GM19468 (cell line): ENCODE results near the gene TRIOBP.

Experiments
- ATAC-seq: cut with Tn5 transposase; IDR thresholded peaks from one replicate; pipeline ENCODE4 v1.9.1; 2021; ENCODE audit warnings: mild to moderate bottlenecking, moderate library complexity, moderate number of reproducible peaks; ENCODE audit not compliant: unreplicated experiment; ENCODE audit errors: extremely low read depth

The TRIOBP gene

DNA sequence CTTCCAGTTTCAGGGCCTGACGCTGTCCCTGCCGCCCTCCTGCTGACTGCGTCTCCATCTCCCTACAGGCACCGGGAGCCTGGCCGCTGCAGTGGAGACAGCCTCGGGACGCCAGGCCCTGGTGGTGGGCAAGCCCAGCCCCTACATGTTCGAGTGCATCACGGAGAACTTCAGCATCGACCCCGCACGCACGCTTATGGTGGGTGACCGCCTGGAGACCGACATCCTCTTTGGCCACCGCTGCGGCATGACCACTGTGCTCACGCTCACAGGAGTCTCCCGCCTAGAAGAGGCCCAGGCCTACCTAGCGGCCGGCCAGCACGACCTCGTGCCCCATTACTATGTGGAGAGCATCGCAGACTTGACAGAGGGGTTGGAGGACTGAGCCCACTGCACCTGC is 31.4 kb upstream of the TRIOBP start:
- no peak for ATAC-seq

DNA sequence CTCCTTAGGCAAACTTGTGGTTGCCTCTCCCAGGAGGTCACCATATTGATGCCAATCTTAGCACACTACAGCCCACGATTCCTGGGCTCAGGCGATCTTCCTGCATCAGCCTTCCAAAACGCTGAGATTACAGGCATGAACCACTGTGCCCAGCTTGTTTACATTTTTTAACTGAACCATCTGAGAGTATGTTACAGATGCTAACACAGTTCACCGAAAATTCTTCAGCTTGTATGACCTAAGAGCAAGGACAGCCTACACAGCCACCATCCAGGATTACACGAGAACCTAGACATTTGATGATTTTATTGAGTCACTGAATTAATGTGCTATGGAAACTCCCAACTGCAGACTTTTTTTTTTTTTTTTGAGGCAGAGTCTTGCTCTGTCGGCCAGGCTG is 27.3 kb upstream of the TRIOBP start:
- no peak for ATAC-seq

DNA sequence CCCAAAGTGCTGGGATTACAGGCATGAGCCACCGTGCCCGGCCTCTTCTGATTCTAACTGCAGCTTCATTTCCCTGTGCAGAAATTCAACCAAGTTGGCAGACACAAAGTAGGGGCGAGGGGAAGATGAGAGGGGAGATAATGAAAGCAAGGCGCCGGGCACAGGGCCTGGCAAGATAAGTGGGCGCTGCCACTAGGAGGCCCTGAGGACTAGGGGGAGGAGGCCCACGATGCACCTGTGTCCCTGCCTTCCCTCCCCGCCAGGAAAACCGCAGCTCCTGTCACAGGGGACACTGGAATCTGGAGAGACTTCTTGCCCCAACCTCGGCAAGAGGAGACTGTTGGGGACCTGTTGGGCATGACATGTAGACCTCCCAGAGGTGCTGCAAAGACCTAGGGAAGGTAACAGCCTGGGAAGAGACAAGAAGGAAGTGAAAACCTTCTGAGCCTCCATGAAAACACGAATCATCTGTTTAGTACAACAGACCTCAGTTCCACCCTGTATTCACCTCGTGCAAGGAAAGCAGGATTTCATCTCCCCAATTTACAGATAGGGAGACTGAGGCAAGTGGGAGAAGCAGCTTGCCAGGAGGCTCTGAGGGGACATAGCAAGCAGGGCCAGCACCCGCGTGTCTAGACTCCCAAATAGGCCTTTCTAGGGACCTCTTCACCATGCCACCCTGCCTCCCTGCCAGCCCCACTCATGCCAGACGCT is 24.5 kb upstream of the TRIOBP start:
- no peak for ATAC-seq

DNA sequence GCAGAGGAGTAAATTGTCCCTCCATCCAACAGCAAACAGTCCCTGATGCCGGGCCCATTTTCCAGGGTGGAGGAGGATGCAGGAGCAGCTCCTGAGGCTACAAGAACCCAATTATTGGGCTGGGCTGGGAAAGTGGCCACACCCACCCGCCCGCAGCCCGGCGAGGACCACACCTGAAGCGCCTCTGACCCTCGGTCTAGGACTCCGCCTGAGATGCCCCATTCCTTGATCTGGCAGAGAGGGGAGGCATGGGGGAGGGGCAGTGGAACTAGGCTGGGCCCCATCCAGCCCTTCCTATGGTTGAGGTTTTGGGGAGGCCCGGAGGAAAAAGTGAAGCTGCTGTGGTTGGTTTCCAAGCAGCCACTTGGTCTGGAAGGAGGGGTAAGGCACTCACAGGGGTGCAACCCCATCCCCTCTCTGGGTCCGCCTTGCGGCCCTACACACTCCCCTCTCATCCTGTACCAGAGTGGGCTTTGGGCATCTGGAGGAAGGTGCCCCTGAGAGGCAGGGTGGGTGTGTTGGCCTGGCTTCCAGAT is 23.9 kb upstream of the TRIOBP start:
- no peak for ATAC-seq

DNA sequence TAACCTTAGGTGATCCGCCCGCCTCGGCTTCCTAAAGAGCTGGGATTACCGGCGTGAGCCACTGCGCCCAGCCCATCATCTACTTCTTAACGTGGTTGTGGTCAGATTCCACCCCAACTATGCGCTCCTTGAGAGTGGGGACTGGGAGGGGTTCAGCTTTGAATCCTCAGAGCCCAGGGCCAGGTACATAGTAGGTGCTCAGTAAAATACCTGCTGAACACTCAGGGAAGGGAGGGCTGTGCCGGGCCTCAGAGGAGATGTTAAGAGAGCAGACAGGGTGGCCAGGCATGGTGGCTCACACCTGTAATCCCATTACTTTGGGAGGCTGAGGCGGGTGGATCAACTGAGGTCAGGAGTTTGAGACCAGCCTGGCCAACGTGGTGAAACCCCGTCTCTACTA is 22.6 kb upstream of the TRIOBP start:
- no peak for ATAC-seq

DNA sequence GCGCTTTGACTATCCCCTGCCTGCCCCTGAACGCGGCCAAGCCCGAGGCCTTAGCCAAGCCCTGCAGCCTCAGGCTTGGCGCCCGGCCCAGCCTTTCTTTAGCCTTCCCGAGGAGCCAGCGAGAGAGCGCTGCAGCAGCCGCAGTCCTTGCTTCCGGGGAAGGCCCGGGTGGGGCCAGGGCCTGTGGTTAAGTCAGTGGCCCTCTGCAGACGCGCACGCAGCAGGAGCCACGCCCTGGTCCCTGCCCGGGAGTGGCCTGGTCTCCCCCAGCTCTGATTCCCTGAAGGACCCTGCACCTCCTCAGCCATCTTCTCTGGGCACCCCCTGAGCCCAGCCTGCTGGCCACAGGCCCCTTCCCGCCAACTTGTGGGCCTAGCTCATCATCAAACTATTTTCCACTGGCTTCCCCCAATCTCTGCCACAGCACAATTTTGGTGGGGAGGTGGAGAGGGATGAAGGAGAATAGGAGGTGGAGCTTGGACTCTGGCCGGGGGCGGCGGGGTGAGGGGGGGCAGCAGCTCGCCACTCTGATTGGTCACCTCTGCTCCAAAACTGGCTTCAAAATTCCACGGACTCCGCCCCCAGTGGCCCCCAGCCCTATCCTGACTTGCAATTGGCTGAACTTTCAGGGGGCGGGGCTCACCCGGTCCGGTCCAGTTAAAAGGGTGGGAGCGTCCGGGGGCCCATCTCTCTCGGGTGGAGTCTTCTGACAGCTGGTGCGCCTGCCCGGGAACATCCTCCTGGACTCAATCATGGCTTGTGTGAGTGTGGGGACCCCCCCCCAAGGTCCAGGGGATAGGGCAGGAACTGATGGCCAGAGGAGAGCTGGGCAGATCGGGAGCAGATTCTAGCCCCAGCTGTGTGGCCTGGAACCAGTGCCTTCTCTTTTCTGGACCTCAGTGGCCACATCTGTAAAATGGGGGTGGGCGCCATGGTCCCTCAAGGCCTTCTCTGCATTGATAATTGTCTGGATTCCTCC is 21.6 kb upstream of the TRIOBP start, which contains the start of gene LGALS1:
Gene LGALS1, plus strand, starts transcription at position 686 of the 979 bp plus-strand sequence. Its CDS starts 67 bp downstream, at position 753.
- no peak for ATAC-seq

DNA sequence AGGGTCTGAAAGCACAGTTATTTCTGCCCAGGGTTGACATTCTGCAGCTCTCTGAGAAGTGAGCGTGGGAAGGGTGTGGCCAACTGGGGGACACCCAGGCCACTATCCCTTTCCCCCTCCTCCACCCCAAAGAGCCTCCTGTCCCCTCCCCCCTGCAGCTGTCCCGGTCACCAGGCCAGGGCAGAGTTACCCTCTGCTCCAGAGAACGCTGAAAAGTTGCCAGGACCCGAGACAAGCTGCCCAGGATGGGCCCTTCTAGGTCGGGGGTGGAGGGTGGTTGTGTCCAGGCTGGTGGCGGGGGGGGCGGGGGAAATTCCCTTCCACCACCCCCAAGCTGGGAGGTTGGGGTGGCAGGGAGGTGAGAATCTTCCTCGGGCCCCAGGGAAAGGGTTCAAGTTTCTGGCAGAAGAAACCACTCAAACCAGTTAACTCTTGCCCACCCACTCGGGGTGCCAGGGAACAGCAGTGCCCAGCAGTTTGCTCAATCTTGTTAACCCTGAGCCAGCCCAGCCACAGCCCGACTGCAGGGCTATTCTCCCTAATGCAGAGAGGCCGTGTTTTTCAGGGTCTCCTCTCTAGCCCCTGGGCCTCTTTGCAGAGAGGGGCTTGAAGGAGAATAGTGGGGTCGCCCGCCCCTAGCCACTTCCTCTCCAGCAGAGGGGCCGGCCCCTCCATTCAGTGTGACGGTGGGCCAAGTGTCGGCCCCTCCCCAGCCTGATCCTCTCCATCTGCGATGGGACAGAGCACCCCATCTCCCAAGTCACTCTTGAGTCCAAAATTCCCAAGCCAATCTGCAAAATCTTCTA is 20.7 kb upstream of the TRIOBP start:
- no peak for ATAC-seq

DNA sequence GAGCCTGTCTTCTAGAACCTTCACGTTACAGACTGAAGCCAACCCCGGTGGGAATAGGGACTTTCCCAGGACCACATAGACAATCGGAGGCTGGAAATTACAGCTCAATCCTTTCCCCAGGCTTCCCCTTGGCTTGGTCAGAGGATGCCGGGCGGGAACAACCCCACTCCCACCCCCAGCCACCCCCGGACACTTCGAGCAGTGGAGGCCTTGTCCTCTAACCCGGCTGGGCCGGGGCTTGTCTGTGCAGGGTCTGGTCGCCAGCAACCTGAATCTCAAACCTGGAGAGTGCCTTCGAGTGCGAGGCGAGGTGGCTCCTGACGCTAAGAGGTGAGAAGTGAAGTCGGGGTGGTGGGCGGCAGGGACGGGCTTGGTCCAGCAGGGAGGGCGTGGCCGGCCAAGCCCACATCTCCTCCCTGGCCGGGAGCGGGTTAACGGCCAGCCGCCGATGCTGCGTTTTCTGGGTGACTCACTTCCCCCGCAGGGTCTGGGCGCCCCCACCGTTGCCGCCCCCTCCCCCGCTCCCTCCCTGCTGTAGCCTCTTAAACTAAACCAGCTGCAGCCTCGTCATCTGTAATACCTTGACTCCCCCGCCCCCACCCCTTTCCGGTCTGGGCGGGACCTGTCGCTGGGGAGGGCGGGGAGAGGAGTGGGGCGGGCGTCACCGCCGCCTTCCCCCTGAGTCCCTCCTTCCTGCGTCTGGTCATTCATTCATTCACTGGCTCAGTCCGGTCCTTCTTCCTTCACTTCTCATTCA is 19.9 kb upstream of the TRIOBP start:
- no peak for ATAC-seq

DNA sequence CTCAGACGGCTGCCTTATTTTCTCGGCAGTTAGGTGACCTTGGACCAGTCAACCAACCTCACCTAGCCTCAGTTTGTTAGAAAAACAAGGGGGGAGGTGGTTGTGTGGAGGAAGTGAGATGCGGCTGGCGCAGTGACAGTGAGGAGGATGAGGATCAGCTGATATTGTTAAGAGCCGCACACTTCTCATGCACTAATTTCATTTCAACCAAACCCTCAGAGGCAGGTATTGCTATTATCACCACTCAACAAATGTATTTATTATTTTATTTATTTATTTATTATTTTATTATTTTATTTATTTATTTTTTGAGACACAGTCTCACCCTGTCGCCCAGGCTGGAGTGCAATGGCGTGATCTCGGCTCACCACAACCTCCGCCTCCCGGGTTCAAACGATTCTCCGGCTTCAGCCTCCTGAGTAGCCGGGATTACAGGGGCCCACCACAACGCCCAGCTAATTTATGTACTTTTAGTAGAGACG is 19.3 kb upstream of the TRIOBP start:
- no peak for ATAC-seq

DNA sequence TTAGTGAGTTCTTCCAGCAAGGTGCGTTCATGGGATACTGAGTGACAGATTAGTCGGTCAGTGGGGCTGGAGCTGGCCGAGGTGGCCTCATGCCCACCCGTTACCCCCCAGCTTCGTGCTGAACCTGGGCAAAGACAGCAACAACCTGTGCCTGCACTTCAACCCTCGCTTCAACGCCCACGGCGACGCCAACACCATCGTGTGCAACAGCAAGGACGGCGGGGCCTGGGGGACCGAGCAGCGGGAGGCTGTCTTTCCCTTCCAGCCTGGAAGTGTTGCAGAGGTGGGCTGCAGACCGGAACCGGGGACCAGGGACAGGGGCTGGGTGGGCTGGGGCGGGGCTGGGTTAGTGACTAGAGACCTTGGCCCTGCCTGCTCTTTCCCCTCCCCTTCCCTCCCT is 18.5 kb upstream of the TRIOBP start:
- no peak for ATAC-seq

DNA sequence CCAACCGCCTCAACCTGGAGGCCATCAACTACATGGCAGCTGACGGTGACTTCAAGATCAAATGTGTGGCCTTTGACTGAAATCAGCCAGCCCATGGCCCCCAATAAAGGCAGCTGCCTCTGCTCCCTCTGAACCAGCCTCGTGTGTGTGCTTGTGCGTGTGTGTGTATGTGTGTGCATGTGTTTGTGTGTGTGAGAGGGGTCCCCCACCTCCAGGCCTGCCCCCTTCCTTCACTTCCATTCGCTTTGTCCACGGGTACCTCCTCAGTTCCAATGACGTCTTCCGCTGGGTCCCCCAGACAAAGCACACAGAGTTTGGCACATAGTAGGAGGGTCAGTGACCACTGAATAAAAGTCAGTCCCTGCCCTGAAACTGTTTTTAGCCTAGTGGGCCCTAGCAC is 17.2 kb upstream of the TRIOBP start:
- ATAC-seq, result no peak

DNA sequence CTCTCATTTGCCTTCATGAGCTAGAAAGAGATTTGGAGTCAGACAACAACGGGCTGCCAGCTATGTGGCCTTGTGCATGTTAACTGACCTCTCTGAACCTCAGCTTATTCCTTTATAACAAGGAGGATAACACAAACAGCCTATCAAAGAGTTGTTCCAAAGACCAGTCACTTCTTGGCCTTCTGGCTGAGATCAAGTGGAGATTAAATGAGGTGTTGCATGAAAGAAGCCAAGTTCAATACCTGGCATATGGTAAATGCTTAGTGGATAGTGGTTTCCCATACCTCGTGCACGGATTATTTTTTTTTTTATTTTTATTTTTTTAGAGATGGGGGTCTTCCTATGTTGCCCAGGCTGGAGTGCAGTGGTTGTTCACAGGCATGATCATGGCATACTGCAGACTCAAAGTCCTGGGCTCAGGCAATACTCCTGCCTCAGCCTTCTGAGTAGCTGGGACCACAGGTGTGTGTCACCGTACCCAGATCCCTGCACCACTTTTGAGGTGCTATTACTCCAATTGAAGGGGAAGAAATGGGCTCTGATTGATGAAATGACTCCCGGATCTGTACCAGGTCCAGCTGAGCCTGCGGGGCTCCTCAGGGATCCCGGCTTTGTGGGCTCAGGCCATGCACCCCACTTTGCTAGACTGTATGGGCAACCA is 16.5 kb upstream of the TRIOBP start:
- ATAC-seq, result no peak

DNA sequence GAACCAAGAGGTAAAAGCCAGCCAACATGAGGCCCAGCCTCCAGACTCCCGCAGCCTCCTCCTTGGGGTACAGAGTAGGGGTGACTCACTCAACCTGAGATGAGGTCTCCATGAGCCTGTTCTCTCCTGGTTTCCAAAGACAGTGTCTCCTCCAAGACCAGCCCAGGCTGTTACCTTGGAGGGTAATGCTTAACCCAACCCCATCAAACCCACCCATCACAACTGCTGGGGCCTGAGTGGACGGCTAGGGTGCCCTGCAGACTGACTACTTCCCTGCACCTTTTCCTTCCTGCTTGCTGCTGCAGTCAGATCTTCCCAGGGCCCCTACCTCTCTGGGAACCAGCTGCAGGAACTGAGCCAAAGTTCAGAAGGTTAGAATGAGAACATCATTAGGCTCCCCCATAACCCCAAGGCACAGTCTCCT is 15.8 kb upstream of the TRIOBP start:
- no peak for ATAC-seq

DNA sequence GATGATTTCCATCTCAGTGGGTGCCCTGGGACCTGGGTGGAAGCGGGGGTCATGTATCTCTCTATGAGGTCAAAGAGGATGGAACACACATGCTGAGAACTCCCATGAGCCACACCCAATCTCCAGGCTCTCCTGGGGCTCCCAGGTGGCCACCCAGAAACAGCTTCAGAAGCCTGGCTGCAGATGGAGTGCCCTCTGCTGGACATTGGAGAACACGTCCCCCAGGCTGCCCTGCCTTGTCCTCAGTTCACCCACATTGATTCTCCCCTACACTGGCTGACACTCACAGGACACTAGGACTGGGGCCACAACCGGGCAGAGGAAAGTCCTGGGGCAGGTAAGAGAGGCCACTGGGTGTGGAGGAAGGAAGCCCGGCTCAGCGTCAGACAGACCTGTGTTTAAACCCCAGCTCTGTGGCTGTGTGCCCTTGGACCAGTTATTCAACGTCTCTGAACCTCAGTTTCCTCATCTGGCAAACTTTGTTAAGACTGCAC is 15.2 kb upstream of the TRIOBP start:
- ATAC-seq, result no peak

DNA sequence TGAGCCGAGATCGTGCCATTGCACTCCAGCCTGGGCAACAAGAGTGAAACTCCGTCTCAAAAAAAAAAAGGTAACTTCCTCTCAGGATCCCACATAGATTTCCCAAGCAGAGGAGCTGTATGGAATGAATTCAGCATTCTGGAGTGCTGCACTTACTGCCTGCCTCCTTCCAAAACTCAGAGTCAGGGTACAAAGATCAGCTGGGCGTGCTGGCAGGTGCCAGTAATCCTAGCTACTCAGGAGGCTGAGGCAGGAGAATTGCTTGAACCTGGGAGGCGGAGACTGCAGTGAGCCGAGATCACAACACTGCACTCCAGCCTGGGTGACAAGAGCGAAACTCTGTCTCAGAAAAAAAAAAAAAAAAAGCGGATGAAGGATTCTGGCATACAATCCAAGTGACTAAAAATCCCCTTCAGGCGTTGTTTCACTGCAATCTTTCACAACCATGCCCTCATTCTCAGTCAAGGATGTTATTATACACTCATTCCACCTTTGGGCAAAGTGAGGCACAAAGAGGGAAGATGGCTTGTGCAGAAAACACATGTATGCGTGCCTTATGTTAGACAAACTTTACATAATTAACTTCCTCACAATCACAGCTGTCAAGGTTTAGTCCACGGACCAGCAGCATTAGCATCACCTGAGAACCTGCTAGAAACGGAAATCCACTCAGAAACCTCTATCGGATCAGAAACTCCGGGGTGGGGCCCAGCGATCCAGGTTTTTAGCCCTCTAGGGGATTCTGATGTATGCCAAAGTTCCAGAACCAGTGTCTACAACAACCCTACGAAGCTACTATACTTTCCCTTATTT is 11.8 kb upstream of the TRIOBP start:
- ATAC-seq, result no peak

DNA sequence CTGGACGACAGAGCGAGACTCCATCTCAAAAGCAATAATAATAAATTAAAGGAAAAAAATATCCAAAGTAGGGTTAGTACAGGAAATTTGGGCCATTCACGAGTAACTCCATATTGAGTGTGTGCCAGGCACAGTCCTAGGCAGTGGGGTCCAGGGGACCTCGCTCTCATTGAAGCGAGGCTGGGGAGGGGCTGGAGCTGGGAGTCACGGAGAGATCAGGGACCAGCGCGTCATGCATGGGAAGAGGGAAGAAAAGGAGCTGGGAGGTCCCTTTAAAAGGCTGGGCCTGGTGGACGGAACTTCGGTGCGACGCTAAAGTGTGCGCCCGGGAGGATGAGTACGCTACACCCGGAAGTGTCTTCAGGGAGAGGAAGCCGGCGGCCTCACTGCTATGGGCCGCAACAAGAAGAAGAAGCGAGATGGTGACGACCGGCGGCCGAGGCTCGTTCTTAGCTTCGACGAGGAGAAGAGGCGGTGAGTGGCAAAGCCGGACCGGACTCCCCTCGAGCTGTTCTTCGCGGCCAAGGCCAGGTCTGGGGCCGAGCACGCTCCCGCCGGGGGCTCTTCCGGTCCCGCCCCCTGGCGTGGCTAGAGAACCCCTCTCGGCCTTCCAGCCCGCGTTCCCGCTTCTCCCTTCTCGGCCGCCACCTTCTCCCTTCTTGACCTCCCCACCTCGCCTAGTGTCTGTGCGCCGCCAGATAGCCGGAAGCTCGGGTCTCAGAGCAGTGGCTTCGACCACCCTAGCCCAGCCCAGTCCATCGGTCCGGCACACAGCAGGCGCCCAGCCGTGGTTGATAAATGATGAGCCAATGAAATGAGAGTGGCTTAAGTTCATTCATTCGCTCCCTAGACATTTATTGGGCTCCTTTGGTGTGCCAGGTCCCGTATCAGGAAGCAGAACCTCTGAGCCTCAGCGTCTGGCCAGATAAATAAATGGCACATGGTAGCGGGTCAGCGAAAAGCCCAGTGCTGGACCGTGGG is 10.6 kb upstream of the TRIOBP start, which contains the start of gene NOL12:
Gene NOL12, plus strand, starts transcription at position 342 of the 981 bp plus-strand sequence. Its CDS starts 50 bp downstream, at position 392.
- no peak for ATAC-seq

DNA sequence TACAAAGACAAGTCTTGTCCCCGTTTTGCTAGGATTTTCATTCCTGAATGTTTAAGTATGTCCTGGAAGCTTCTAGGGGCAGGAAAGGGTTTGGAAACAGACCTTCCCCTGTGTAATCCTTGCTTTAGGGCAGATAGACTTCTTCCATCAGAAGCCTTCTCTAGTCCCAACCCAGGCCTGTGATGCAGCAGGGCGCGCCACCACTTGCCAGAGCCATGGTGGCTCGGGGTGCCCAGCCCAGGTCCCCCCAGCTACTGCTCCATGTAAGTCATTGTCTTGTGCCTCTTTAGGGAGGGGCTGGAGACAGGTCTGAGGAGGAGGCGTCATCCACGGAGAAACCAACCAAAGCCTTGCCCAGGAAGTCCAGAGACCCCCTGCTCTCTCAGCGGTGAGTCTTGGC is 6.4 kb upstream of the TRIOBP start:
- no peak for ATAC-seq
